Loucy (cell line): ENCODE data around the gene HCFC1.

Experiments used
- H2AFZ ChIP-seq: fragments of 200-600 bp; sonication (generic); 2 replicates; pipeline ENCODE4 v1.6.0; 2016; ENCODE audit warnings: antibody characterized with exemption, mild to moderate bottlenecking, low read length, moderate library complexity
- H3F3A ChIP-seq: fragments of 200-600 bp; 2 replicates; pipeline ENCODE4 v1.6.0; 2016; ENCODE audit warnings: antibody characterized with exemption, low read depth, mild to moderate bottlenecking
- H3K27me3 ChIP-seq: fragments of 200-600 bp; sonication (generic); 2 replicates; pipeline ENCODE4 v1.6.1; 2014; ENCODE audit warnings: low read length, mild to moderate bottlenecking; ENCODE audit not compliant: insufficient read depth, poor library complexity, severe bottlenecking
- H3K36me3 ChIP-seq: fragments of 200-600 bp; sonication (generic); 2 replicates; pipeline ENCODE4 v1.6.1; 2016; ENCODE audit warnings: low read length; ENCODE audit not compliant: insufficient read depth
- H3K4me1 ChIP-seq: fragments of 200-600 bp; sonication (generic); 2 replicates; pipeline ENCODE4 v1.5.1; 2014; ENCODE audit warnings: low read length, mild to moderate bottlenecking; ENCODE audit not compliant: insufficient read depth, poor library complexity, severe bottlenecking
- H3K4me2 ChIP-seq: fragments of 200-600 bp; sonication (generic); 2 replicates; pipeline ENCODE4 v1.6.0; 2014; ENCODE audit warnings: antibody characterized with exemption, low read length, low read depth, mild to moderate bottlenecking; ENCODE audit not compliant: poor library complexity, severe bottlenecking
- H3K4me3 ChIP-seq: fragments of 200-600 bp; sonication (generic); 2 replicates; pipeline ENCODE4 v1.5.1; 2014; ENCODE audit warnings: low read length, mild to moderate bottlenecking, mixed read lengths; ENCODE audit not compliant: poor library complexity, severe bottlenecking
- H3K79me2 ChIP-seq: fragments of 200-600 bp; sonication (generic); 2 replicates; pipeline ENCODE4 v1.6.1; 2014; ENCODE audit warnings: low read length; ENCODE audit not compliant: insufficient read depth
- H3K9ac ChIP-seq: fragments of 200-600 bp; sonication (generic); 2 replicates; pipeline ENCODE4 v1.6.0; 2014; ENCODE audit warnings: mild to moderate bottlenecking, low read depth, low read length, moderate library complexity; ENCODE audit not compliant: poor library complexity, severe bottlenecking
- H3K9me2 ChIP-seq: fragments of 200-600 bp; sonication (generic); replicated peaks from 2 replicates; pipeline ENCODE4 v1.6.1; 2016; ENCODE audit warnings: low read depth, low read length, mixed read lengths
- H3K9me3 ChIP-seq: fragments of 200-600 bp; sonication (generic); 2 replicates; pipeline ENCODE4 v1.6.1; 2014; ENCODE audit warnings: mild to moderate bottlenecking, antibody characterized with exemption, low read length, low read depth; ENCODE audit not compliant: insufficient read depth
- H4K20me1 ChIP-seq: fragments of 200-600 bp; sonication (generic); 2 replicates; pipeline ENCODE4 v1.6.0; 2014; ENCODE audit warnings: antibody characterized with exemption, low read length, mild to moderate bottlenecking; ENCODE audit not compliant: insufficient read depth, poor library complexity, severe bottlenecking
- CTCF ChIP-seq: fragments of 200-600 bp; sonication (generic); conservative IDR thresholded peaks from 2 replicates; pipeline ENCODE4 v1.5.1; 2014; ENCODE audit warnings: mild to moderate bottlenecking, antibody characterized with exemption, low read length
- EZH2phosphoT487 ChIP-seq: fragments of 200-600 bp; IDR thresholded peaks from 2 replicates; pipeline ENCODE4 v1.6.1; 2018; ENCODE audit warnings: antibody characterized with exemption, mild to moderate bottlenecking, moderate library complexity, borderline replicate concordance

HCFC1 gene

GRCh38 chrX:153988493-153988892 is 16.9 kb upstream of the HCFC1 start:
- no peaks in the 10 kb centered on the region for H3K36me3 ChIP-seq
- H4K20me1 ChIP-seq: no peaks in the 10 kb centered on the region
- no peaks in the 10 kb centered on the region for H3K9me2 ChIP-seq
- TF ChIP-seq CTCF: no peak
- no peak for TF ChIP-seq EZH2phosphoT487
- H3F3A ChIP-seq: no peaks in the 10 kb centered on the region
- H3K4me2 ChIP-seq: no peak overlapping the region
- no peaks in the 10 kb centered on the region for H3K79me2 ChIP-seq
- H3K27me3 ChIP-seq: no peaks in the 10 kb centered on the region
- H3K9me3 ChIP-seq: no peaks in the 10 kb centered on the region
- no peak overlapping the region for H3K4me3 ChIP-seq
- no peak overlapping the region for H3K9ac ChIP-seq
- no peak overlapping the region for H2AFZ ChIP-seq
- H3K4me1 ChIP-seq: peaks cover 21% of the 10 kb centered on the region

- H3K4me1 ChIP-seq: peaks cover 46% of the 10 kb centered on the region
- no peak overlapping the region for H3K4me3 ChIP-seq
- H3K4me2 ChIP-seq: peak overlapping the region; percentile 16
Observed at GRCh38 chrX:153984351-153985178, 12.9 kb upstream of the HCFC1 start.

GRCh38 chrX:153983321-153983801 is 11.7 kb upstream of the HCFC1 start:
- Histone ChIP-seq H3K36me3 (no peaks in the 10 kb centered on the region), H3K4me3 (peak overlapping the region; percentile 63), H4K20me1 (no peaks in the 10 kb centered on the region), H3K9me2 (no peaks in the 10 kb centered on the region), H3F3A (peaks cover 6% of the 10 kb centered on the region; the same call in 1 of the 2 replicates), H3K4me1 (peaks cover 46% of the 10 kb centered on the region), H3K9me3 (no peaks in the 10 kb centered on the region), H2AFZ (no peak overlapping the region), H3K9ac (peak overlapping the region; percentile 64), H3K4me2 (peak overlapping the region; percentile 83), H3K27me3 (no peaks in the 10 kb centered on the region), H3K79me2 (peaks cover 6% of the 10 kb centered on the region; the same call in 1 of the 2 replicates)
- TF ChIP-seq CTCF (no peak), EZH2phosphoT487 (no peak)

More at GRCh38 chrX:153984351-153985178, 12.9 kb upstream of the HCFC1 start:
- H3K27me3 ChIP-seq: no peaks in the 10 kb centered on the region
- H4K20me1 ChIP-seq: no peaks in the 10 kb centered on the region
- H3K79me2 ChIP-seq: peaks cover 6% of the 10 kb centered on the region; the same call in 1 of the 2 replicates
- peaks cover 6% of the 10 kb centered on the region; the same call in 1 of the 2 replicates for H3F3A ChIP-seq
- H2AFZ ChIP-seq: no peak overlapping the region
- no peaks in the 10 kb centered on the region for H3K36me3 ChIP-seq
- TF ChIP-seq CTCF (no peak), EZH2phosphoT487 (no peak)
- H3K9ac ChIP-seq: peak overlapping the region; percentile 52
- H3K9me2 ChIP-seq: no peaks in the 10 kb centered on the region
- H3K9me3 ChIP-seq: no peaks in the 10 kb centered on the region
